WTC11 (cell line): ENCODE measurements around the gene PDGFRA. TPM values are rescaled to one million over a fixed set of nuclear protein-coding genes. Genes with fewer than 3 reads are reported as not detected.

Experiments
- ATAC-seq: fragments of 200-7000 bp; cut with Tn5 transposase; 2 replicates; pipeline ENCODE4 v1.10.0; 2021; ENCODE audit warnings: mild to moderate bottlenecking, moderate library complexity
- CTCF ChIA-PET: fragments of 300-600 bp; sonication (Branson Sonifier 250); formaldehyde crosslinking; loops from one replicate; lab custom pipeline; 2021; ENCODE audit warnings: antibody characterized with exemption; lab: Charles Lee
- POLR2A ChIA-PET: fragments of 350-600 bp; sonication (Branson Sonifier 250); formaldehyde crosslinking; loops from one replicate; lab custom pipeline; 2021; ENCODE audit warnings: antibody characterized with exemption; lab: Charles Lee
- DNase-seq: peaks from one replicate; pipeline ENCODE4 v3.0.0; 2021; ENCODE audit warnings: low spot score
- H3K27ac Mint-ChIP-seq: 2 replicates; pipeline ENCODE4 v1.8.0; 2021; ENCODE audit warnings: mixed read lengths
- H3K27me3 Mint-ChIP-seq: 2 replicates; pipeline ENCODE4 v1.8.0; 2021; ENCODE audit warnings: low read depth, mild to moderate bottlenecking, moderate library complexity, mixed read lengths
- H3K36me3 Mint-ChIP-seq: 2 replicates; pipeline ENCODE4 v1.8.0; 2021; ENCODE audit warnings: mixed read lengths
- H3K4me1 Mint-ChIP-seq: 2 replicates; pipeline ENCODE4 v1.8.0; 2022; ENCODE audit warnings: mixed read lengths
- H3K4me3 Mint-ChIP-seq: 2 replicates; pipeline ENCODE4 v1.8.0; 2021; ENCODE audit warnings: mild to moderate bottlenecking, moderate library complexity, mixed read lengths
- H3K9me3 Mint-ChIP-seq: 2 replicates; pipeline ENCODE4 v1.8.0; 2021; ENCODE audit warnings: mixed read lengths
- ATF3 ChIP-seq: sonication (generic); formaldehyde crosslinking; conservative IDR thresholded peaks from 2 replicates; pipeline ENCODE4 v1.8.1; 2022; ENCODE audit warnings: mild to moderate bottlenecking, missing genetic modification reagents
- CDX4 ChIP-seq: fragments of 250-450 bp; sonication (Bioruptor Pico); IDR thresholded peaks from 2 replicates; pipeline ENCODE4 v1.9.0; 2021; ENCODE audit warnings: moderate library complexity, mild to moderate bottlenecking, inconsistent platforms, borderline replicate concordance
- E2F1 ChIP-seq: sonication (generic); formaldehyde crosslinking; IDR thresholded peaks from 2 replicates; pipeline ENCODE4 v1.8.0; 2022; ENCODE audit warnings: mild to moderate bottlenecking, missing genetic modification reagents
- E2F4 ChIP-seq: sonication (generic); formaldehyde crosslinking; IDR thresholded peaks from 2 replicates; pipeline ENCODE4 v1.8.1; 2022; ENCODE audit warnings: low read depth, mild to moderate bottlenecking, moderate library complexity, missing genetic modification reagents, borderline replicate concordance
- ELF4 ChIP-seq: sonication (generic); formaldehyde crosslinking; IDR thresholded peaks from 2 replicates; pipeline ENCODE4 v1.8.1; 2022; ENCODE audit warnings: low read depth, mild to moderate bottlenecking, moderate library complexity, missing genetic modification reagents
- EMX1 ChIP-seq: fragments of 250-450 bp; sonication (Bioruptor Pico); IDR thresholded peaks from 2 replicates; pipeline ENCODE4 v1.8.0; 2021; ENCODE audit warnings: mild to moderate bottlenecking
- ERG ChIP-seq: fragments of 250-450 bp; sonication (Bioruptor Pico); IDR thresholded peaks from 2 replicates; pipeline ENCODE4 v1.8.0; 2021; ENCODE audit warnings: mild to moderate bottlenecking
- FOXK1 ChIP-seq: sonication (generic); formaldehyde crosslinking; IDR thresholded peaks from 2 replicates; pipeline ENCODE4 v1.8.0; 2022; ENCODE audit warnings: mild to moderate bottlenecking, moderate library complexity, missing genetic modification reagents
- HMGA2 ChIP-seq: fragments of 250-450 bp; sonication (Bioruptor Pico); IDR thresholded peaks from 2 replicates; pipeline ENCODE4 v1.4.0; 2021; ENCODE audit warnings: mild to moderate bottlenecking, moderate library complexity
- NFATC4 ChIP-seq: fragments of 250-450 bp; sonication (Bioruptor Pico); IDR thresholded peaks from 2 replicates; pipeline ENCODE4 v1.9.0; 2021; ENCODE audit warnings: mild to moderate bottlenecking
- NR1H2 ChIP-seq: sonication (generic); formaldehyde crosslinking; IDR thresholded peaks from 2 replicates; pipeline ENCODE4 v1.9.0; 2021; ENCODE audit warnings: mild to moderate bottlenecking, moderate library complexity, missing genetic modification reagents
- OVOL2 ChIP-seq: fragments of 250-450 bp; sonication (Bioruptor Pico); IDR thresholded peaks from 2 replicates; pipeline ENCODE4 v1.9.0; 2021; ENCODE audit warnings: mild to moderate bottlenecking, borderline replicate concordance
- STAT6 ChIP-seq: sonication (generic); formaldehyde crosslinking; conservative IDR thresholded peaks from 2 replicates; pipeline ENCODE4 v1.8.1; 2023; ENCODE audit warnings: mild to moderate bottlenecking, low read depth, missing genetic modification reagents, moderate library complexity
- TEAD4 ChIP-seq: sonication (generic); formaldehyde crosslinking; IDR thresholded peaks from 2 replicates; pipeline ENCODE4 v1.8.0; 2022; ENCODE audit warnings: mild to moderate bottlenecking, missing genetic modification reagents
- TP53 ChIP-seq: sonication (generic); formaldehyde crosslinking; IDR thresholded peaks from 2 replicates; pipeline ENCODE4 v1.8.1; 2023; ENCODE audit warnings: mild to moderate bottlenecking, missing genetic modification reagents
- ZBTB43 ChIP-seq: sonication (generic); formaldehyde crosslinking; IDR thresholded peaks from 2 replicates; pipeline ENCODE4 v1.8.1; 2023; ENCODE audit warnings: mild to moderate bottlenecking, missing genetic modification reagents
- ZNF121 ChIP-seq: sonication (generic); formaldehyde crosslinking; IDR thresholded peaks from 2 replicates; pipeline ENCODE4 v1.8.0; 2023; ENCODE audit warnings: missing genetic modification reagents
- ZNF138 ChIP-seq: sonication (generic); formaldehyde crosslinking; conservative IDR thresholded peaks from 2 replicates; pipeline ENCODE4 v1.8.1; 2022; ENCODE audit warnings: mild to moderate bottlenecking, moderate library complexity, missing genetic modification reagents
- ZNF416 ChIP-seq: fragments of 250-450 bp; sonication (Bioruptor Pico); IDR thresholded peaks from 2 replicates; pipeline ENCODE4 v1.9.0; 2021; ENCODE audit warnings: mild to moderate bottlenecking, inconsistent platforms
- total RNA-seq: library from RNA; stranded (reverse); gene quantifications from 3 replicates; pipeline ENCODE4 v1.2.3, GENCODE V29; 2021

Gene PDGFRA
- total RNA-seq, 1 experiment from 2014 or later = 3.3 TPM

- peaks cover 94% of the 10 kb centered on the region for H3K27me3 Mint-ChIP-seq
- peak overlapping the region; percentile 82 for H3K4me3 Mint-ChIP-seq
- POLR2A ChIA-PET = no interaction called here
- H3K27ac Mint-ChIP-seq = no peak overlapping the region
- ATAC-seq (no peak), DNase-seq (peak; percentile 38)
- no peak for TF ChIP-seq ZBTB43 (CRISPR knock-in tag)
- no peak for TF ChIP-seq TEAD4 (CRISPR knock-in tag)
- TF ChIP-seq E2F1 = no peak
- no peak for TF ChIP-seq ZNF121 (CRISPR knock-in tag)
- no peak for TF ChIP-seq ERG (CRISPR knock-in tag)
- TF ChIP-seq CDX4 (CRISPR knock-in tag) = no peak
- TF ChIP-seq NR1H2 (CRISPR knock-in tag) = no peak
- H3K9me3 Mint-ChIP-seq = no peaks in the 10 kb centered on the region
- H3K36me3 Mint-ChIP-seq = no peaks in the 10 kb centered on the region; the same call in 1 of the 2 replicates
- H3K4me1 Mint-ChIP-seq = peaks cover 53% of the 10 kb centered on the region
- CTCF ChIA-PET = interaction anchor here (0.7 to 1.5 kb wide), 3 partner anchors 326 to 527 kb away, joined by 3 to 4 read pairs (median 3); no protein-coding TSS in a partner anchor
Observed at GRCh38 chr4:54229631-54230483, 764 bp downstream of the PDGFRA start.

- no peaks in the 10 kb centered on the region for H3K9me3 Mint-ChIP-seq
- ChIA-PET CTCF (interaction anchor here (0.6 to 4.2 kb wide), 9 partner anchors 23 to 528 kb away, joined by 3 to 111 read pairs (median 5); no protein-coding TSS in a partner anchor), POLR2A (no interaction called here)
- peak; percentile 55 for DNase-seq
- H3K27ac Mint-ChIP-seq = no peak overlapping the region
- H3K4me1 Mint-ChIP-seq = peaks cover 44% of the 10 kb centered on the region
- H3K4me3 Mint-ChIP-seq = peak overlapping the region; percentile 82
- no peak for ATAC-seq
- H3K36me3 Mint-ChIP-seq = no peaks in the 10 kb centered on the region; the same call in 1 of the 2 replicates
- H3K27me3 Mint-ChIP-seq = peaks cover 93% of the 10 kb centered on the region
- TF ChIP-seq E2F4 (CRISPR knock-in tag) (no peak), FOXK1 (CRISPR knock-in tag) (no peak), ZNF138 (no peak)
Observed at GRCh38 chr4:54230484-54231418, 1.7 kb downstream of the PDGFRA start.

GRCh38 chr4:54231419-54231767 lies 2.3 kb downstream of the PDGFRA start:
- ChIA-PET POLR2A (interaction anchor here (0.5 kb wide), 1 partner anchor 1020 kb away, joined by 4 read pairs; no protein-coding TSS in a partner anchor), CTCF (interaction anchor here (0.6 to 4.2 kb wide), 14 partner anchors 16 to 1235 kb away, joined by 3 to 111 read pairs (median 7); no protein-coding TSS in a partner anchor)
- no peak overlapping the region for H3K27ac Mint-ChIP-seq
- H3K4me3 Mint-ChIP-seq = peak overlapping the region; percentile 82
- H3K27me3 Mint-ChIP-seq = peaks cover 93% of the 10 kb centered on the region
- no peaks in the 10 kb centered on the region; the same call in 1 of the 2 replicates for H3K36me3 Mint-ChIP-seq
- peaks cover 39% of the 10 kb centered on the region for H3K4me1 Mint-ChIP-seq
- DNase-seq (peak; percentile 13), ATAC-seq (no peak)
- TF ChIP-seq OVOL2 (CRISPR knock-in tag) (no peak), ZNF416 (CRISPR knock-in tag) (no peak), TP53 (CRISPR knock-in tag) (no peak), NFATC4 (CRISPR knock-in tag) (no peak), ATF3 (no peak), STAT6 (CRISPR knock-in tag) (no peak), NR1H2 (CRISPR knock-in tag) (no peak), EMX1 (CRISPR knock-in tag) (no peak), HMGA2 (CRISPR knock-in tag) (no peak), ELF4 (CRISPR knock-in tag) (no peak), TEAD4 (CRISPR knock-in tag) (no peak)
- H3K9me3 Mint-ChIP-seq = no peaks in the 10 kb centered on the region
